DMS 273 treated with DMSO at 0.1 percent for 48 hours (cell line): Measurements from ENCODE around the gene PEX13.
A peak's percentile ranks its signal among the peaks of the same experiment; 100 is the strongest.

ENCODE experiments used
- DNase-seq: peaks from one replicate; lab custom pipeline; 2025; lab: John Stamatoyannopoulos, UW

Gene PEX13

DNA sequence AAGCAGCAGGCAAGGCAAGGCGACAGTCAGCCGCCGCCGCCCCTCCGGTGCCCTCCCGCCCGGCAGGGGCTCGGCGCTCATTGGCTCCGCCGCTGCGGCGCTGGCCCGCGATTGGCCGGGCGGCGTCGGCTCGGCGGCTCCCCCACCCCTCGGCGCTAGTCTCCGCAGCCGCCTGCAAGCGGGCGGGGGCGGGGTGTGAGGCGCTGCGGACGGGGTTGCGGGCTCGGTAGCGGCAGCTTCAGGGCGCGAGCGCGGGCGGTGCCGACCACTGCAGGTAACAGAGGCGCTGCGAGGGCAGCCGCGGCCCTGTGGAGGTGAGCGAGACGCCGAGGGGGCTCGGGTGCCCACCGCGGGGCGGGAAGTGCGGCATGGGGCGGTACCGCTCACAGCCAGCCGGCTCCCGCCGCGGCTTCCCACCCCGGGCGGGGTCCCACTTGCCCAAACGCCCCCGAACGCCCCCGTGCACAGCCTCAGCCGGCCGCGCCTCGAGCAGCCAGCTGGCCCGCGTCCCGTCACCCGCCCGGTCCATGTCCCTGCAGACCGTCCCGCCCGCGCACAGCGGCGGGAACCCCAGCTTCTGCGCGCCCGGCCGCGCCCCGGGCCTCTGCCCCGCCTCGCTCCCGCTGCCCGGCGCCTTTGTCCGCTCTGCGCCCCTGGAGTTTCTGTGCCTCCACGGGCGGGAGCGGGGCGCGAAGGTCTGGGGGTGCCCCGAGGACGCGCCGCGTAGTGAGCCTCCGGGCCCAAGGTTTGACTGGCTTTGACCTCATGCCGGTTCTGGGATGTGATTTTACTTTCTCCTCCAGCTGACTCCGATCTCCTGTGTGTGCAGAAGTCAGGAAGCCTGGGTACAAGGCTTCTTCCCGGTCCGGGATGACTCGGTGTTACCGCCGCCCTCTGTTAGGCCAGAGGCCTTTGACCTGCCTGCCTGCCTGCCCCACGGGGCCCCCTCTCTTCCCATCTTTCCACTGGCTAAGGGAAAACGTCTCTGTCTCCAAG lies 48.5 kb downstream of the PEX13 start, which contains the start of gene SANBR:
TSS of gene SANBR (plus strand) at position 158 of the 996 bp plus-strand sequence. CDS start 4,480 bp downstream, outside the sequence.
- DNase-seq: peak; percentile 70

DNA sequence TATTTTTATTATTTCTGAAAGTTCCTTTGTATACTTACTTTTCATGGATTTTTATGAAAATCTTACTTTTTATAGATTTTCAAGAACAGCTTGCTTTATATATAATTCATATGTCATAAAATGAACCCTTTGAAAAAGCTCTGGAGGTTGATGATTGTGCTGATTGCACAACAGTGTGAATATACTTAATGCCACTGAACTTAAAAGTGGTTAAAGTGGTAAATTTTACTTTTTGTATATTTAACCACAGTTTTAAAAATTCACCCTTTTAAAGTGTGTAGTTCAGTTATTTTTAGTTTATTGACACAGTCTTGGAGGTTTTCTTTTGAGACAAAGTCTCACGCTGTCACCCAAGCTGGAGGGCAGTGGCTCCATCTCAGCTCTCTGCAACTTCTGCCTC lies 56.6 kb downstream of the PEX13 start:
- no peak for DNase-seq

DNA sequence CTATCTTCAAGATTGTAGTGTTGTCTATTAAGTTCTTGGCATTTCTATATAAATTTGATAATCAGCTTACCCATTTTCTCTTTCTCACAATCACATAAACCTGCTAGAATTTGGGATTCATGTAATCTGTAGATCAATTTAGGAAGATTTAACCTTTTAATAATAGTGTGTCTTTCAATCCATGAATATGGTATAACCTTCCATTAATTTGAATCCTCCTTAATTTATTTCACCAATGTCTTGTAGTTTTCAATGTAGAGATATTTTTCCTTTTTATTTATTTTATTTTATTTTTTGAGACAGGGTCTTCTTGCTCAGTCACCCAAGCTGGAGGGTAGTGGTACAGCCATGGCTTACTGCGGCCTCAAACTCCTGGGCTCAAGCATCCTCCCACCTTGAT lies 68.4 kb downstream of the PEX13 start:
- DNase-seq: no peak

DNA sequence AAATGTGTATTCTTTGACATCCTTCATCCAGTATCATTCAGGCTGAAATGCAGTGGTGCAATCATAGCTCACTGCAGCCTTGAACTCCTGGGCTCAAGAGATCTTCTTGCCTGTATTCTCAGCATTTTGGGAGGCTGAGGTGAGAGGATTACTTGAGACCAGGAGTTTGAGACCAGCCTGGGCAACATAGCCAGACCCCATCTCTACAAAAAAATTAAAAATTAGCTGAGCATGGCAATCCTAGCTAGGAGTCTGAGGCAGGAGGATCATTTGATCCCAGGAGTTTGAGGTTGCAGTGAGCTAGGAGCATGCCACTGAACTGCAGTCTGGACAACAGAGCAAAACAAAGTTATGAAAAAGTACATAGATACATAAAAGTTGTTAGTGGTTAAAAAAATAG lies 72.3 kb downstream of the PEX13 start:
- no peak for DNase-seq

DNA sequence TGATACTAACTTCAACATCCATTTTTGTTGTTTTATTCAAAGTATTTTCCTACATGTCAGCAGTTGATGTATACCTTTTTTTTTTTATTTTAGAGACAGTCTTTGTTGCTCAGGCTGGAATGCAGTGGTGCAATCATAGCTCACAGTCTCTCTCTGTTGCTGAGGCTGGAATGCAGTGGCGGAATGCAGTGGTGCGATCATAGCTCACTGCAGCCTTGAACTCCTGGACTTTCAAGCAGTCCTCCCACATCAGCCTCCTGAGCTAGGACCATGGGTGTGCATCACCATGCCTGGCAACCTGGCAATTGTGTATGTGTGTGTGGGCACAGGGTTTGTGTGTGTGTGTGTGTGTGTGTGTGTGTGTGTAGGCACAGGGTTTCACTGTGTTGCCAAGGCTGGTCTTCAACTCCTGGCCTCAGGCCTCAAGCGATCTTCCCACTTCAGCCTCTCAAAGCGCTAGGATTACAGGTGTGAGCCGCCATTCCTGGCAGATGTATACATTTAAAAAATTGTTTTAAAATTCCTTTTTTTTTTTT lies 72.9 kb downstream of the PEX13 start:
- no peak for DNase-seq

DNA sequence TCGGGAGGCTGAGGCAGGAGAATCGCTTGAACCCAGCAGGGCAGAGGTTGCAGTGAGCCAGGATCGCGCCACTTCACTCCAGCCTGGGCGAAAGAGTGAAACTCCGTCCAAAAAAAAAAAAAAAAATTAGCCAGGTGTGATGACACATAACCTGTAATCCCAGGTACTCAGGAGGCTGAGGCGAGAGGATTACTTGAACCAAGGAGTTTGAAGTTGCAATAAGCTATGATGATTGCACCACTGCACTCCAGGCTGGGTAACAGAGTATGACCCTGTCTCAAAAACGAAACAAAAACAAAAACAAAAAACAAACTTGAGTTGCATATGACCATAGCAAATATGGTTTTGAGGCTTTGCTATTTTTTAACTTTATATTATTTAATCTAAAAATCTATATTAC lies 74.0 kb downstream of the PEX13 start:
- DNase-seq: no peak

DNA sequence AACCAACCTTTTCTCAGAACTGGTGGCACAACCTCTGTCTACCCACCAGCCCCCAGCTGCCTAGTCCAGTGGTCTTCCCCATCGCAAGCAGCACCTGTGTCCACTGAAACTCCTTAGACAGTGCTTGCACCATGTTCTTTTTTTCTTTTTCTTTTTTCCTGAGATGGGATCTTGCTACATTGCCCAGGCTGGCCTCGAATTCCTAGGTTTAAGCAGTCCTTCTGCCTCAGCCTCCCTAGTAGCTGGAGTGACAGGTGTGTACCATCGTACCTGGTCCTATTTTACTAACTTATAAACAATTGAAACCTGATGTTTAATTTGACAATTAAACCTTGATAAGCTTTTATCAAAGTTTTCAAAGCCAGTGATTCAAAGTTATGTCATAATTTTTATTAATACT lies 78.9 kb downstream of the PEX13 start:
- no peak for DNase-seq

DNA sequence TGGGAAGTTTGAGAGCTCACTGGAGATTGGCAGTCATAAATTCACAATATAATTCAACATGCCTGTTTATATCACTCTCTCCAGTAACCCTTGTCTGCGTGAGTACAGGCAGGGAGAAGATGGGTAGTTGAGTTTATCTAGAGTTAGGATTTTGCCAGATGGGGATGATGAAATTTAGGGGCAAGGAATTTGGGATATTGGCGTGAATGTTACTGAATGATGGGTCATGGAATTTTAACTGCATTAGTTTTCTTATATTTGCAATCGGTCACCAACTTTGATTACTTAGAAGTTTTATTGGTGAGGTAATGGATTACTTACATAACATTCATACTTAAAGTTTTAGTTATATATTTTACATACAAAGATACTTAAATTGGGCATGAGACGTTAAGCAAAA lies 83.3 kb downstream of the PEX13 start:
- DNase-seq: no peak
